Middle frontal gyrus (tissue), 1 donor: Measurements from ENCODE around the gene LY86.

ENCODE experiments used
- DNase-seq: peaks from one replicate; pipeline ENCODE4 v3.0.0-alpha.2; 2015; ENCODE audit warnings: low spot score; ENCODE audit errors: extremely low spot score

LY86 gene

GRCh38 chr6:6622501-6622900 lies 34.0 kb downstream of the LY86 start:
- no peak for DNase-seq

- DNase-seq, result no peak
Observed at GRCh38 chr6:6623553-6623952, 35.0 kb downstream of the LY86 start.

GRCh38 chr6:6624269-6624990 lies 35.9 kb downstream of the LY86 start:
- no peak for DNase-seq

- no peak for DNase-seq
Observed at GRCh38 chr6:6626187-6626586, 37.7 kb downstream of the LY86 start.

DNA sequence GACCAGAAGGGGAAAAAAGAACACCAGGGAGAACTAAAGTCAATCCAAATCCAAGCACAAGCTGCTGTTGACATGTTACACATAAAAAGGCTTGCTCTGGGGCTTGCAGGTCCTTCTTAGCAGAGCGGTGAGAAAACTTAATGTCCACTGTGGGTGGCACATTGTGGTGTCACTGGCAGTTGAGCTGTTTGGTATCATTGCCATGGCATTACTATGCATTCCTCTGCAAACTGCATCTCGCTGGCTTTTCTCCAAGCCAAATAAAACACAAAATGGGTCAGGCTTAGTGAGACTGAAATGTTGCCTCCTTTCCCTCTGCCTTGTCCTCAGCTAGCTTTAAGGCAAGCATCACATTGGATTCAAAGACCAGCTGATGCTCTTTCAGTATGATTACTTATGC lies 40.9 kb downstream of the LY86 start:
- no peak for DNase-seq

- DNase-seq, result no peak
Observed at GRCh38 chr6:6631053-6631452, 42.5 kb downstream of the LY86 start.

GRCh38 chr6:6631534-6632276 lies 43.2 kb downstream of the LY86 start:
- no peak for DNase-seq

- DNase-seq, result no peak
Observed at GRCh38 chr6:6633898-6634734, 45.6 kb downstream of the LY86 start.

DNA sequence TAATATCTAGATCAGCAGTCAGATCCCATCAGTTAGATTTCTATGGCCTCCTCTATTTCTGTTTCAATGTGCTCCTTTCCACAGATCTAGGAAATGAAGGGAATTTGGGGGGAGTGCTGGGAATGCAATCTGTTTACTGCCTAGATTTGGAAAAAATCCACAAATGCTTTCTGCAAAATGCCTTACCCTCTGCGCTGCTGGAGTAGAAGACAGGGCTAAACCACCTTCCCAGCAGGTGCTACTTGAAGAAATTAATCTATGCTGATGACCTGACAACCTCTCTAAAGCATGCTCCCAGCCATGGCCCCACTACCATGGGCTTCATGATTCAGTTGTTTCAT lies 46.2 kb downstream of the LY86 start:
- DNase-seq, result no peak

GRCh38 chr6:6635291-6635690 lies 46.8 kb downstream of the LY86 start:
- no peak for DNase-seq

DNA sequence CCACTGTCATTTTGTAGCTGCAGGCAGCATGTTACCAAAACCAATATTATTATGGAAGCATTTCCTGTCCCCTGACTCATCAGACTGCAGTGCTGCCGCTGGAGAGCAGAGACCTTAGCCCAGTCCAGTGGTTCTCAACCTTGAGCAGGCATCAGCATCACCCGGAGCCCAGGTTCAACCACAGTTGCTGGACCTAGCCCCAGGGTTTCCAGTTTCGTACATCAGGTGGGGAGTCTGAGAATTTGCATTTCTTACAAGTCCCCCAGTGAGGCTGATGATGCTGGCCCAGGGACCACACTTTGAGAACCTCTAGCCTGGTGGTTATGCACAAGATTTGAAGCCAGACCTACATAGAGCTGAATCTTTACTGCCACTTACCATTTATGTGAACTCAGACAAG lies 47.3 kb downstream of the LY86 start:
- no peak for DNase-seq

DNA sequence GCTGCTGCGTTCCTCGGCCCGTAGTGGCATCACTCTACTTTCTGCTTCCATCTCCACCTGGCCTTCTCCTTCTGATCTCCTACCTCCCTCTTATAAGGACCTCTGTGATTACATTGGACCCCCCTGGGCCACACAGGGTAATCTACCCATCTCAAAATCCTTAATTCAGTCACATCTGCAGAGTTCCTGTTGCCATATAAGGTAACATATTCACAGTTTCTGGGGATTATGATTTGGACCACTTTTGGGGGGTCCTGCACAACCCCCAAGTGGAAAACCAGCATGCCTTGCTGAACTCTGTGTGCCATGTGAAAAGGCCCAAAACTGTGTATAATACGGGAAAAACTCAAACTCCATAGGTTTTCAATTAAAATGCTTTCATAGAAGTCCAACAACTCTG lies 51.1 kb downstream of the LY86 start:
- no peak for DNase-seq

DNA sequence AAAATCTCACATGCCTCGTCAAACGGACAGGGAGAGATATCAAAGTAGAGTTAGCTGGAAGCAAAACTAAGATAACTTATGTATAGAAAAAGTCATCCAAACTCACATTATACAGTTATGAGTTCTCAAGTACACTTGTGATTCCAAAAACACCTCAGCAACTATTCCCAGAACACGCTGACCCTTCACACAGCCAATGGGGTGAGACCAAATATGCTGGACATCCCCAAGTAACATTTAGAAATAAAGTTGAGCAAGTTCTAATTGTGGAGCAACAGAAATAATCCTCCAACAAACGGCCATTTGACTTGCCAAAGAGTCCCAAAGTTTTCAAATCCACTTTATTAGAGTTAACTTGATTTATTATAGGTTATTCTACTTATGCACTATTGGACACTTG lies 52.4 kb downstream of the LY86 start:
- DNase-seq, result no peak

DNA sequence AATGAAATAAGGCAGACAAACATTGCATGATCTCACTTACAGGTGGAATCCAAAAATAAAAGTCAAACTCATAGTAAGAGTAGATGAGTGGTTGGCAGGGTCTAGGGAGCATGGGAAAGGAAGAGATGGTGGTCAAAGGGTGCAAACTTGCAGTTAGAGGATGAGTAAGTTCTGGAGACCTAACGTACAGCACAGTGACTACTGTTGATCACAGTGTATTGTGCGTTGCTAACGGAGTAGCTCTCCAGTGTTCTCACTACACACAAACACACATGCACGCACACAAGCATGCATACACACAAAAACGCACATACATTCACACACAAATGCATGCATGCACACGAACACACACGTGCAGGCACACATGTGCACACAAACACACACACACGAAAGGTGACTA lies 54.9 kb downstream of the LY86 start:
- no peak for DNase-seq

GRCh38 chr6:6645261-6645917 lies 56.9 kb downstream of the LY86 start:
- no peak for DNase-seq

DNA sequence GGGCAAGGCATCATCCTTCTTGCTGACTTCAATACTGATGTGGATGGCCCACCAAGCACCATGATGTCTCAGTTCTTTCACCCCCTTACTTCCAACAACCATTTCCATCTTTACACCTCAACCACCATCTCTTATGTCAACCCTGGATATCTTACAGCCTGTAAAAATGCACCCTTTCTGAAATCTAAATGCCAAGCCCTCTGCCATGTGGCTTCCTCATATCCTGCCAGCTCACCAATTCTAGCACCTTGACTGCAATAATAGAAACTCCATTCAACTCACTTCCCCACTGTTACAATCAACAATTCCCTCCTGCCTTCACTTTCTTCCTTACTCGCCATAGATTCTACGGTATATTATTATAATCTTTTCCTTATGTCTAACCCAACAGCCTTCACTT lies 57.9 kb downstream of the LY86 start:
- no peak for DNase-seq

DNA sequence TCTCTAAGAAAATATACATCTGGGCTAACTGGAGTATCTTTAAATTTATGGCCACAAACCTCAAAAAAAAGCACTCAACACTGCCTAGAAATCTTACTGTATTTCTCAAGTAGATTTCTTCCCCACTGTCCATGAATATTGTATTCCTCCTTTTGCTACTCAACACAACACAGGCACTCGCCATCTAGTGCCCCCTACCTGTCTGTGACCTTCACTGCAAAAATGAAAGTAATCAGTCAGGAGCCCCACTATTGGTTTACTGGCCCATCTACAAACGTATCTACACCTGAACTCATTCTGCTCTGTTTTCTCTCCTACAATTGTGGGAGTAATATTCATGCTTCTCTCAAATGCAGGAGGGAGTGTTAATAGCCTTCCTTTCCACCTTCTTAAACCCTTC lies 58.3 kb downstream of the LY86 start:
- no peak for DNase-seq

GRCh38 chr6:6648692-6649343 lies 60.3 kb downstream of the LY86 start:
- DNase-seq, result no peak

- DNase-seq, result no peak
Observed at GRCh38 chr6:6649824-6650349, 61.4 kb downstream of the LY86 start.

DNA sequence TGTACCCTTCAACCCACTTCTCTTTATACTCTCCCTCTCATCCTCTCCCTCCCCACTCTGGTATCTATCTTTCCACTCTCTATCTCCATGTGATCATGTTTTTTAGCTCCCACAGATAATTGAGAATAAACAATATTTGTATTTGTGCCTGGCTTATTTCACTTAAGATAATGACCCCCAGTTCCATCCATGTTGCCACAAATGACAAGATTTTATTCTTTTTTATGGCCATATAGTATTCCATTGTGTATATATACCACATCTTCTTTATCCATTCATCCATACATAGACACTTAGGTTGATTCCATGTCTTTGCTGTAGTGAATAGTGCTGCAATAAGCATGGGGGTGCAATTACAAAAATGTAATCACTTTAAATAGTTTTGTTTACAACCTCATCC lies 62.3 kb downstream of the LY86 start:
- no peak for DNase-seq

DNA sequence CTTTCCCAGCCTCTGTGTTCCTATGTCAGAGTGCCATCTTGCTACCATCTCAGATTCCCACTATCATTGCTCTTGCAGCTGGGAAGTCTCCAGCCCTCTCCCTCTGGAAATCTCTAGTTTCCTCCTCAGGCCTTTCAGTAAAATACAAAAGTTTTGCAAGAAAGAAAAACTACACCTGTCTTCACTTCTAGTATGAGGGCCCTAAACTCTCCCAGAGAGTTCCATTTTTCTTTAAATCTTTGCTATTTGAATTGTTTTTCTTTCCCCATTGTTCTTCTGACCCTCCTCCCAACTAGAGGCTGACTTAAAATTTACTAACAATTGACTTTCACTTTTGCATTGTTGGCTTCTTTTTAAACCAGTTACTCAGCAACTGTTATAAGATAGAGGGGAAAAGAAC lies 62.8 kb downstream of the LY86 start:
- DNase-seq, result no peak
